ENCODE measurements around the gene STAC2.

DNA sequence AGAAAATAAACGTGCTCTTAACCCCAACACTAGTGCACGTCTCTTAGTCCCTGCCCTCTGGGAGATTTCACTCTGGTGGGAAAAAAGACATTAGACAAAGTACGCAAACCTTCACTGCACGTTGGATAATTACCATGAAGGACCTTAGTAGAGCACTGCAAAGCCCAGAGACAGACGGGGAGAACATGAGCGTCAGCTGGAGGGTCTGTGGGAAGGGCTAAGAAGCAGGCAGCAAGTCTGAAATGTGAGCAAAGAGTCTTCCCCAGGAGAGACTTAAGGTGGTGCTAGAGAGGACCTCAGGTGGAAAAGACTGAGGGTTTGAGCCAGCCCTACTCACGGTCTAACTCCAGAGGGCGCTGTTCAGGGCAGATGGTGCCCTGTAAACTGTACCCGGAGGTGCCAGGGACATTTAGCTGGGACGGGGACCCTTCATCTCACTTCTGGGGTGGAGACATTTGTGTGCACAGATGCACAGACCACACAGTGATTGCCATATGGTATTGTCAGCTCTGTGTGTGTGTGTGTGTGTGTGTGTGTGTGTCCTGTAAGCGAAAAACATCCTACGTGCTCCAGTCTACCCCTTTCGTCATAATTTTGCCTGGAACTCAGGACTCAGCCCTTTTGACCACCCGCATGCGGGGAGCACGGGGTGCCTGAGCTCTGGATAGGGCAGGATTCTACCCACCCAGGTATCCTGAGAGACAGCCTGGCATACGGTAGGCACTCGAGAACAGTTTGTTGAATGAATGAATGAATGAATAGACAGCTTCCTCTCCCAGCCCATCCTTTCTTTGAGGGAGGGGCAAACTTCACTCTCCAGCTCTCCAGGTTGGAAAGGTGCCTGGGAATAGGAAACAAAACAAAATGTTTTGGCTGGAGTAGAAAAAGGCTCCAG is 10.1 kb upstream of the STAC2 start:
- TF ChIP-seq REST (IDR thresholded peaks at IDR 0.05; ENCODE audit: low read depth, low read length) = no peak
- TF ChIP-seq TAF1 (IDR thresholded peaks at IDR 0.05; ENCODE audit: borderline replicate concordance, low read depth, low read length) = no peak

Measured in SK-N-SH (cell line).